GM19395 (cell line): Measurements from ENCODE around the gene XPNPEP3.

Experiments
- ATAC-seq: cut with Tn5 transposase; IDR thresholded peaks from one replicate; pipeline ENCODE4 v1.9.1; 2021; ENCODE audit warnings: mild to moderate bottlenecking, moderate library complexity; ENCODE audit not compliant: unreplicated experiment

XPNPEP3 gene

GRCh38 chr22:40928657-40929056 lies 71.7 kb downstream of the XPNPEP3 start:
- no peak for ATAC-seq

GRCh38 chr22:40932396-40932795 lies 75.4 kb downstream of the XPNPEP3 start:
- no peak for ATAC-seq

- ATAC-seq, result no peak
Measured at GRCh38 chr22:40939202-40939601, 82.3 kb downstream of the XPNPEP3 start.

- peak; percentile 75 for ATAC-seq
Measured at GRCh38 chr22:40950962-40951794, 94.2 kb downstream of the XPNPEP3 start, which contains the start of gene RBX1. Gene RBX1, plus strand, starts transcription at chr22:40951378. Its CDS starts 21 bp downstream, at chr22:40951399.

- no peak for ATAC-seq
Measured at GRCh38 chr22:40951795-40952605, 95.1 kb downstream of the XPNPEP3 start.

- no peak for ATAC-seq
Measured at GRCh38 chr22:40953471-40953870, 96.5 kb downstream of the XPNPEP3 start.

GRCh38 chr22:40954113-40954512 lies 97.2 kb downstream of the XPNPEP3 start:
- no peak for ATAC-seq

- no peak for ATAC-seq
Measured at GRCh38 chr22:40955571-40955970, 98.6 kb downstream of the XPNPEP3 start.

GRCh38 chr22:40957601-40958000 lies 100.7 kb downstream of the XPNPEP3 start:
- ATAC-seq, result no peak

GRCh38 chr22:40958299-40958698 lies 101.4 kb downstream of the XPNPEP3 start:
- ATAC-seq, result no peak

- no peak for ATAC-seq
Measured at GRCh38 chr22:40960145-40960544, 103.2 kb downstream of the XPNPEP3 start.

GRCh38 chr22:40965936-40966725 lies 109.2 kb downstream of the XPNPEP3 start:
- ATAC-seq, result no peak

GRCh38 chr22:40966726-40967085 lies 109.8 kb downstream of the XPNPEP3 start:
- ATAC-seq, result no peak

GRCh38 chr22:40967111-40967760 lies 110.3 kb downstream of the XPNPEP3 start:
- no peak for ATAC-seq

- no peak for ATAC-seq
Measured at GRCh38 chr22:40972587-40972986, 115.6 kb downstream of the XPNPEP3 start.

GRCh38 chr22:40973144-40973543 lies 116.2 kb downstream of the XPNPEP3 start:
- no peak for ATAC-seq

GRCh38 chr22:40975366-40975765 lies 118.4 kb downstream of the XPNPEP3 start:
- ATAC-seq, result no peak

GRCh38 chr22:40976866-40977700 lies 120.1 kb downstream of the XPNPEP3 start:
- no peak for ATAC-seq

GRCh38 chr22:40979198-40979597 lies 122.2 kb downstream of the XPNPEP3 start:
- ATAC-seq, result no peak

- no peak for ATAC-seq
Measured at GRCh38 chr22:40979871-40980270, 122.9 kb downstream of the XPNPEP3 start.
